ENCODE data around the gene ZNF669. TPM values are rescaled to one million over a fixed set of nuclear protein-coding genes. Genes with fewer than 3 reads are reported as not detected.

The ZNF669 gene
- total and polyA plus RNA-seq, 2 experiments from 2014 or later = 13.7 to 25.4 TPM

- no peak for DNase-seq (ENCODE audit: low spot score)
- TF ChIP-seq JUNB (IDR thresholded peaks at IDR 0.05; ENCODE audit: unreplicated experiment) (no peak), ZNF462 (CRISPR knock-in tag; IDR thresholded peaks at IDR 0.05) (no peak), EZH2 (IDR thresholded peaks at IDR 0.05; ENCODE audit: low read depth, unreplicated experiment) (no peak), ZNF331 (CRISPR knock-in tag; IDR thresholded peaks at IDR 0.05; ENCODE audit: low read depth) (no peak), ETS1 (IDR thresholded peaks at IDR 0.05) (no peak)
- H3K4me1 ChIP-seq (ENCODE audit: insufficient read depth) = peaks cover 3% of the 10 kb centered on the region
- peak overlapping the region; percentile 83 for H3K4me3 ChIP-seq
- no peaks in the 10 kb centered on the region for H4K20me1 ChIP-seq (replicated peaks; ENCODE audit: insufficient read depth)
- H3K36me3 Mint-ChIP-seq (ENCODE audit: low read depth) = peaks cover 3% of the 10 kb centered on the region; the same call in 1 of the 3 replicates
- no peaks in the 10 kb centered on the region for H3K9me2 ChIP-seq (ENCODE audit: insufficient read depth)
- peak overlapping the region; percentile 97 for H3K4me2 ChIP-seq
- H3K27ac ChIP-seq (ENCODE audit: low read depth) = no peak overlapping the region
- H2AFZ ChIP-seq = peak overlapping the region; percentile 95
- peak; percentile 22 for ATAC-seq
- H3K36me3 ChIP-seq (ENCODE audit: insufficient read depth) = no peaks in the 10 kb centered on the region
- peaks cover 6% of the 10 kb centered on the region; the same call in 2 of the 3 replicates for H3K9me3 Mint-ChIP-seq
- H3K79me2 ChIP-seq (replicated peaks; ENCODE audit: insufficient read depth) = no peaks in the 10 kb centered on the region
- H3K27me3 ChIP-seq (ENCODE audit: insufficient read depth) = peaks cover 45% of the 10 kb centered on the region
- peaks cover 32% of the 10 kb centered on the region for H3K27me3 Mint-ChIP-seq (ENCODE audit: insufficient read depth, low read depth, poor library complexity)
- H3K4me1 Mint-ChIP-seq = peaks cover 10% of the 10 kb centered on the region
- H3F3A ChIP-seq (replicated peaks; ENCODE audit: low read depth) = no peaks in the 10 kb centered on the region
- H3K4me3 Mint-ChIP-seq = peak overlapping the region; percentile 63
- no peak overlapping the region for H3K27ac Mint-ChIP-seq
These were observed 8.3 kb upstream of the ZNF669 start for GRCh38 chr1:247112479-247112781.
